DND-41 (cell line): ENCODE data around the gene CST5.

Experiments used
- EZH2 ChIP-seq: IDR thresholded peaks from 3 replicates; pipeline ENCODE4 v1.6.1; 2012; ENCODE audit warnings: borderline replicate concordance, low read depth, mild to moderate bottlenecking, moderate library complexity, low read length, inconsistent platforms; ENCODE audit not compliant: severe bottlenecking
- TF ChIP-seq, protein P1 (sequence below): IDR thresholded peaks from 2 replicates; pipeline ENCODE4 v1.5.1; 2012; ENCODE audit warnings: borderline replicate concordance, low read length, moderate library complexity, mild to moderate bottlenecking; ENCODE audit not compliant: poor library complexity, severe bottlenecking; ENCODE audit errors: extremely low read depth

DNA sequence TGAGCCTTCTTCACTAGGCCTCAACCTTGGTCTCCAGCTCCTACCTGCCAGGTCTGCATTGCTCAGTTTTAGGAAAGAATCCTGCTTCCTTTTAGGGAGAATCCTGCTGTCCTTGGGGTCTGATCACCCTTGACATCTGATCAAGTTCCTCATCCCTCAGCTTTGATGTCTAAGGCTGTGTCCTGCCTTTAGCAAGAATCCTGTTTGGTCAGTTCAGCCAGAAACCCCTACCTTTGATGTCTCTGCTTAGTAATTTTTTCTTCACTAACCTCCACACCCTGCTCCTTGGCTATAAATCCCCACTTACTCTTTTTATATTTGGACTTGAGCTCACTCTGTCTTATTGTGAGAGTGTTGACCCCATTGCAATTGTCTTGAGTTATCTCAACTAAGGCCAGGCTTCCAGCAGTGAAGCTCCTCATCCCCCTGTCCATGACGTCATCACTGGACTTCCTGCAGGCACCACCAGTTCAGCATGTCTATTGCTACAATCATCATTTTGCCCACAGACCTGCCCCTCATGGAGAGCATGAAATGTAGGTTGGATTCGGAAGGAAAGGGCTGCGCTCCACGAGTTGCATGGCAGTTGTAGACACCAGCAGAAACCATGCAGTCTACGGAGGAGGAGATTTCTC is 4.7 kb upstream of the CST5 start:
- TF ChIP-seq, protein P1, sequence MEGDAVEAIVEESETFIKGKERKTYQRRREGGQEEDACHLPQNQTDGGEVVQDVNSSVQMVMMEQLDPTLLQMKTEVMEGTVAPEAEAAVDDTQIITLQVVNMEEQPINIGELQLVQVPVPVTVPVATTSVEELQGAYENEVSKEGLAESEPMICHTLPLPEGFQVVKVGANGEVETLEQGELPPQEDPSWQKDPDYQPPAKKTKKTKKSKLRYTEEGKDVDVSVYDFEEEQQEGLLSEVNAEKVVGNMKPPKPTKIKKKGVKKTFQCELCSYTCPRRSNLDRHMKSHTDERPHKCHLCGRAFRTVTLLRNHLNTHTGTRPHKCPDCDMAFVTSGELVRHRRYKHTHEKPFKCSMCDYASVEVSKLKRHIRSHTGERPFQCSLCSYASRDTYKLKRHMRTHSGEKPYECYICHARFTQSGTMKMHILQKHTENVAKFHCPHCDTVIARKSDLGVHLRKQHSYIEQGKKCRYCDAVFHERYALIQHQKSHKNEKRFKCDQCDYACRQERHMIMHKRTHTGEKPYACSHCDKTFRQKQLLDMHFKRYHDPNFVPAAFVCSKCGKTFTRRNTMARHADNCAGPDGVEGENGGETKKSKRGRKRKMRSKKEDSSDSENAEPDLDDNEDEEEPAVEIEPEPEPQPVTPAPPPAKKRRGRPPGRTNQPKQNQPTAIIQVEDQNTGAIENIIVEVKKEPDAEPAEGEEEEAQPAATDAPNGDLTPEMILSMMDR: no peak
- no peak for TF ChIP-seq EZH2
